Amniotic epithelial cell (primary cell): ENCODE data around the gene DEFB115.
"Not testable (repeated sequence)": the region's sequence is repeated elsewhere in the genome, so short reads cannot be mapped to it uniquely, and the experiment has no call there.

Source experiments
- DNase-seq: peaks from one replicate; pipeline ENCODE4 v3.0.0-alpha.2; 2010; ENCODE audit warnings: low read depth

Gene DEFB115

GRCh38 chr20:31257364-31257763 is at the start of gene DEFB115:
TSS of gene DEFB115 (plus strand) at chr20:31257664. CDS start at chr20:31257664, 0 bp downstream.
- no peak for DNase-seq

- no peak for DNase-seq
These were observed 20.5 kb upstream of the DEFB115 start for GRCh38 chr20:31236953-31237352.

GRCh38 chr20:31237763-31238162 is 19.7 kb upstream of the DEFB115 start:
- no peak for DNase-seq

- DNase-seq = no peak
These were observed 18.3 kb upstream of the DEFB115 start for GRCh38 chr20:31239139-31239538.

- no peak for DNase-seq
These were observed 505 bp upstream of the DEFB115 start for GRCh38 chr20:31256959-31257358.

GRCh38 chr20:31260326-31260932 is 3.0 kb downstream of the DEFB115 start:
- DNase-seq = no peak

GRCh38 chr20:31274441-31274840 is 17.0 kb downstream of the DEFB115 start:
- no peak for DNase-seq

GRCh38 chr20:31278178-31278577 is 20.7 kb downstream of the DEFB115 start:
- no peak for DNase-seq

GRCh38 chr20:31284964-31285363 is 27.5 kb downstream of the DEFB115 start:
- DNase-seq = not testable (repeated sequence)

- no peak for DNase-seq
These were observed 51.2 kb downstream of the DEFB115 start, which contains the start of gene DEFB116 for GRCh38 chr20:31308535-31309162. TSS of gene DEFB116 (minus strand) at chr20:31308585. CDS start at chr20:31308585, 0 bp downstream.
